ENCODE results near the gene UQCC3. TPM values are rescaled to one million over a fixed set of nuclear protein-coding genes. Genes with fewer than 3 reads are reported as not detected.

UQCC3 gene
- total and polyA plus RNA-seq, 2 donors (not counting 1 experiment from before 2014, with no cell fraction given): 4.7 to 14.0 TPM

GRCh38 chr11:62666259-62666926 lies 5.1 kb upstream of the UQCC3 start:
- H3K27ac ChIP-seq (ENCODE audit: insufficient read depth, low read length): peak overlapping the region; percentile 45
- H3K79me2 ChIP-seq (ENCODE audit: control insufficient read depth, insufficient read depth, low read length): peaks cover 33% of the 10 kb centered on the region
- peak overlapping the region; percentile 69 for H3K9ac ChIP-seq (ENCODE audit: insufficient read depth, low read length)
- no peak for DNase-seq (ENCODE audit: low read depth in 2 of 2)
- TF ChIP-seq CTCF (conservative IDR thresholded peaks at IDR 0.05 in 1 of 2, IDR thresholded peaks at IDR 0.05 in 1 of 2; ENCODE audit: low read depth in 1 of 2, low read length in 2 of 2) (no peak), EZH2 (IDR thresholded peaks at IDR 0.05; ENCODE audit: low read length, missing control alignments) (no peak)
- H3K4me1 ChIP-seq (ENCODE audit: control insufficient read depth, extremely low read depth, insufficient read depth, low read length): peaks cover 10% of the 10 kb centered on the region
- no peaks in the 10 kb centered on the region for H4K20me1 ChIP-seq (ENCODE audit: control insufficient read depth, extremely low read depth, insufficient read depth, low read length)
- H3K4me3 ChIP-seq (replicated peaks in 1 of 4; ENCODE audit: control extremely low read depth in 1 of 4, insufficient read depth in 1 of 4, low read depth in 3 of 4, low read length in 4 of 4): peak overlapping the region; percentile 43 to 95 (median 80)
- peaks cover 15% of the 10 kb centered on the region for H3K36me3 ChIP-seq (ENCODE audit: control insufficient read depth, insufficient read depth, low read length)
- no peaks in the 10 kb centered on the region for H3K27me3 ChIP-seq (ENCODE audit: control insufficient read depth, insufficient read depth, low read length)
- no peaks in the 10 kb centered on the region for H3K9me3 ChIP-seq (ENCODE audit: control insufficient read depth, insufficient read depth, low read depth, low read length)
- no peak overlapping the region for H2AFZ ChIP-seq (ENCODE audit: low read length)
- peak overlapping the region; percentile 99 for H3K4me2 ChIP-seq (ENCODE audit: extremely low read depth, insufficient read depth, low read length)

DNA sequence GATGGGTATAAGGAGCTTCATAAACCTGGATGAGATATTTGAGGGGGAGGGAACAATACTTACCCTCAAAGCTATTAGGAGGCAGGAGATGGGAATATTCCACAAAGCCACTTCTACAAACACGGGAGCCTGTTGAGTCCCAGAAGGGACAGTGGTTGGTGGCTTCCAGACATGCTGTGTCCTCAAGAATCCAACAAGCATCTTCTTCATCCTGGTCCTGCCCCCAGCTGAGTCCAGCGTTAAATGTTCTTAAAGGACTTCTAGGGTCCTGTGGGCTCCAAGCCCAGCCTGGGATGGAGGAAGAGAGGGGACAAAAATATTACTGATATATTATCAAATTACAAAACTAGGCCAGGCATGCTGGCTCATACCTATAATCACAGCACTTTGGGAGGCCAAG lies 4.0 kb upstream of the UQCC3 start:
- Histone ChIP-seq H3K27me3 (ENCODE audit: control insufficient read depth, insufficient read depth, low read length) (no peaks in the 10 kb centered on the region), H3K4me3 (replicated peaks in 1 of 4; ENCODE audit: control extremely low read depth in 1 of 4, insufficient read depth in 1 of 4, low read depth in 3 of 4, low read length in 4 of 4) (peak overlapping the region in 1 of 4 experiments; percentile 71), H3K9me3 (ENCODE audit: control insufficient read depth, insufficient read depth, low read depth, low read length) (no peaks in the 10 kb centered on the region), H3K9ac (ENCODE audit: insufficient read depth, low read length) (no peak overlapping the region), H3K36me3 (ENCODE audit: control insufficient read depth, insufficient read depth, low read length) (peaks cover 15% of the 10 kb centered on the region), H3K4me1 (ENCODE audit: control insufficient read depth, extremely low read depth, insufficient read depth, low read length) (peaks cover 10% of the 10 kb centered on the region), H3K79me2 (ENCODE audit: control insufficient read depth, insufficient read depth, low read length) (peaks cover 33% of the 10 kb centered on the region), H3K4me2 (ENCODE audit: extremely low read depth, insufficient read depth, low read length) (no peak overlapping the region), H2AFZ (ENCODE audit: low read length) (no peak overlapping the region), H4K20me1 (ENCODE audit: control insufficient read depth, extremely low read depth, insufficient read depth, low read length) (no peaks in the 10 kb centered on the region), H3K27ac (ENCODE audit: insufficient read depth, low read length) (no peak overlapping the region)
- DNase-seq (ENCODE audit: low read depth in 2 of 2): no peak
- TF ChIP-seq CTCF (conservative IDR thresholded peaks at IDR 0.05 in 1 of 2, IDR thresholded peaks at IDR 0.05 in 1 of 2; ENCODE audit: low read depth in 1 of 2, low read length in 2 of 2): no peak
- no peak for TF ChIP-seq EZH2 (IDR thresholded peaks at IDR 0.05; ENCODE audit: low read length, missing control alignments)

- H3K79me2 ChIP-seq (ENCODE audit: control insufficient read depth, insufficient read depth, low read length): peaks cover 30% of the 10 kb centered on the region
- no peak overlapping the region for H2AFZ ChIP-seq (ENCODE audit: low read length)
- H3K4me3 ChIP-seq (replicated peaks in 1 of 4; ENCODE audit: control extremely low read depth in 1 of 4, insufficient read depth in 1 of 4, low read depth in 3 of 4, low read length in 4 of 4): no peak overlapping the region
- no peaks in the 10 kb centered on the region for H3K9me3 ChIP-seq (ENCODE audit: control insufficient read depth, insufficient read depth, low read depth, low read length)
- H3K27ac ChIP-seq (ENCODE audit: insufficient read depth, low read length): no peak overlapping the region
- DNase-seq (ENCODE audit: low read depth in 2 of 2): no peak
- TF ChIP-seq EZH2 (IDR thresholded peaks at IDR 0.05; ENCODE audit: low read length, missing control alignments): no peak
- no peak for TF ChIP-seq CTCF (conservative IDR thresholded peaks at IDR 0.05 in 1 of 2, IDR thresholded peaks at IDR 0.05 in 1 of 2; ENCODE audit: low read depth in 1 of 2, low read length in 2 of 2)
- peaks cover 10% of the 10 kb centered on the region for H3K4me1 ChIP-seq (ENCODE audit: control insufficient read depth, extremely low read depth, insufficient read depth, low read length)
- no peak overlapping the region for H3K4me2 ChIP-seq (ENCODE audit: extremely low read depth, insufficient read depth, low read length)
- peaks cover 11% of the 10 kb centered on the region for H3K36me3 ChIP-seq (ENCODE audit: control insufficient read depth, insufficient read depth, low read length)
- H3K9ac ChIP-seq (ENCODE audit: insufficient read depth, low read length): no peak overlapping the region
- H3K27me3 ChIP-seq (ENCODE audit: control insufficient read depth, insufficient read depth, low read length): no peaks in the 10 kb centered on the region
- no peaks in the 10 kb centered on the region for H4K20me1 ChIP-seq (ENCODE audit: control insufficient read depth, extremely low read depth, insufficient read depth, low read length)
Observed at GRCh38 chr11:62669420-62670161, 1.9 kb upstream of the UQCC3 start.
